ENCODE data around the gene NOS3. TPM values are rescaled to one million over a fixed set of nuclear protein-coding genes. Genes with fewer than 3 reads are reported as not detected.

NOS3 gene
- total and polyA plus RNA-seq, 2 of the 13 experiments (the other 11 are each of a cell fraction or from before 2014, with no cell fraction given): 3.7 to 7.5 TPM

DNA sequence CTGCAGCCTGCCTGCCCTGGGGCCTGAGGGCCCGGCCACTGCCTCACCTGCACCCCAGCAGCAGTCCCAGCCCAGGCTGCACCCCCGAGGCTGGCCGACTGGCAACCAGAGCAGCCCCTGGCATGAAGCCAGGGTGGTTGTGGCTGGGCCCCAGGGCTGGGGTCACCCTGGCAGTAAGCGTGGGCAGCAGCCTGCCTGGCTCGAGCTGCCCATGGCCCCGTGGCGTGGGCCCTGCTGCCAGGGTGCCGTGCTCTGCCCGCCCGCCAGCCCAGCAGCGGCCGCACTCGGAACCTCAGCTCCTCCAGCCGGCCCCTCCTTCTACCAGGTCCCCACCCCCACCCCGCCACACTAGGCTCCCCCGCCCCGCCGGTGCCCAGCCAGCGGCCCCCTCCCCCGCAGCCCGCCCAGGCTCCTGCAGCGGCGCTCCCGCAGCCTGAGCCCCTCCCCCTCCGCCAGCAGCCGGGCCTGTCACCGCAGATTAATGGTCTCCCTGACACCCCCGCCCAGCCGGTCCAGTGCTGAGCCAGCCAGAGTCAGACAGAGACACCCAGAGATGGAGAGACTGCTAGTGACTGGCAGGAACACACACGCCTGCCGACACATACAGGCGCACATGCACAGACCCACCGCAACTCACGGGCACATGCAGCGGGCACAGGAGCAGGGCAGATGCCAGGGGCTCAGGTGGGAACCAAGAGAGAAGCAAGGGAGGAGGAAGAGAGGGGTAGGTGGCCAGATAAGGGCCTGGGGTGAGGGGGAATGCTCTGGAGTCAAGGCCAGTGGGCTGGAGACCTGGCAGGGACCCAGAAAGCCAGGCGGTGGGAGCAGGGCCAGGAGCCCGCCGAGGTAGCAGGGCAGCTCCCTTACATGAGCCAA lies 35.1 kb upstream of the NOS3 start:
- BruUV-seq (replicated peaks): no TSS peak
- no peak overlapping the region for H3K27ac ChIP-seq (ENCODE audit: extremely low read length, insufficient read depth, low read length)
- in situ Hi-C loops (cut with HindIII; ENCODE audit: extremely low pct_ligation_motif_present, low pct_unique_long_range_greater_than_20kb) (no loop called here), intact Hi-C loops (cut with micrococcal nuclease; ENCODE audit: unreplicated experiment) (no loop called here)
- TF ChIP-seq, protein P1, sequence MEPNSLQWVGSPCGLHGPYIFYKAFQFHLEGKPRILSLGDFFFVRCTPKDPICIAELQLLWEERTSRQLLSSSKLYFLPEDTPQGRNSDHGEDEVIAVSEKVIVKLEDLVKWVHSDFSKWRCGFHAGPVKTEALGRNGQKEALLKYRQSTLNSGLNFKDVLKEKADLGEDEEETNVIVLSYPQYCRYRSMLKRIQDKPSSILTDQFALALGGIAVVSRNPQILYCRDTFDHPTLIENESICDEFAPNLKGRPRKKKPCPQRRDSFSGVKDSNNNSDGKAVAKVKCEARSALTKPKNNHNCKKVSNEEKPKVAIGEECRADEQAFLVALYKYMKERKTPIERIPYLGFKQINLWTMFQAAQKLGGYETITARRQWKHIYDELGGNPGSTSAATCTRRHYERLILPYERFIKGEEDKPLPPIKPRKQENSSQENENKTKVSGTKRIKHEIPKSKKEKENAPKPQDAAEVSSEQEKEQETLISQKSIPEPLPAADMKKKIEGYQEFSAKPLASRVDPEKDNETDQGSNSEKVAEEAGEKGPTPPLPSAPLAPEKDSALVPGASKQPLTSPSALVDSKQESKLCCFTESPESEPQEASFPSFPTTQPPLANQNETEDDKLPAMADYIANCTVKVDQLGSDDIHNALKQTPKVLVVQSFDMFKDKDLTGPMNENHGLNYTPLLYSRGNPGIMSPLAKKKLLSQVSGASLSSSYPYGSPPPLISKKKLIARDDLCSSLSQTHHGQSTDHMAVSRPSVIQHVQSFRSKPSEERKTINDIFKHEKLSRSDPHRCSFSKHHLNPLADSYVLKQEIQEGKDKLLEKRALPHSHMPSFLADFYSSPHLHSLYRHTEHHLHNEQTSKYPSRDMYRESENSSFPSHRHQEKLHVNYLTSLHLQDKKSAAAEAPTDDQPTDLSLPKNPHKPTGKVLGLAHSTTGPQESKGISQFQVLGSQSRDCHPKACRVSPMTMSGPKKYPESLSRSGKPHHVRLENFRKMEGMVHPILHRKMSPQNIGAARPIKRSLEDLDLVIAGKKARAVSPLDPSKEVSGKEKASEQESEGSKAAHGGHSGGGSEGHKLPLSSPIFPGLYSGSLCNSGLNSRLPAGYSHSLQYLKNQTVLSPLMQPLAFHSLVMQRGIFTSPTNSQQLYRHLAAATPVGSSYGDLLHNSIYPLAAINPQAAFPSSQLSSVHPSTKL (CRISPR knock-in tag; IDR thresholded peaks at IDR 0.05): no peak
- TF ChIP-seq EP300 (IDR thresholded peaks at IDR 0.05; ENCODE audit: low read depth in 2 of 2, low read length in 2 of 2) (no peak), EP300 (CRISPR knock-in tag; IDR thresholded peaks at IDR 0.05; ENCODE audit: borderline replicate concordance) (no peak), ZNF562 (CRISPR knock-in tag; IDR thresholded peaks at IDR 0.05; ENCODE audit: borderline replicate concordance) (no peak), ATF7-NPFF (CRISPR knock-in tag; IDR thresholded peaks at IDR 0.05; ENCODE audit: low read depth) (no peak), MYC (CRISPR knock-in tag; IDR thresholded peaks at IDR 0.05; ENCODE audit: borderline replicate concordance) (no peak), ONECUT2 (CRISPR knock-in tag; IDR thresholded peaks at IDR 0.05) (no peak), KLF16 (CRISPR knock-in tag; IDR thresholded peaks at IDR 0.05) (no peak), ZSCAN31 (CRISPR knock-in tag; IDR thresholded peaks at IDR 0.05; ENCODE audit: low read depth) (no peak), ZZZ3 (CRISPR knock-in tag; IDR thresholded peaks at IDR 0.05; ENCODE audit: borderline replicate concordance) (no peak), PRPF4 (IDR thresholded peaks at IDR 0.05; ENCODE audit: low read depth, low read length, poor library complexity, severe bottlenecking) (no peak), NFYC (CRISPR knock-in tag; IDR thresholded peaks at IDR 0.05) (no peak), NFKB2 (CRISPR knock-in tag; IDR thresholded peaks at IDR 0.05; ENCODE audit: borderline replicate concordance) (no peak), ZNF670 (CRISPR knock-in tag; IDR thresholded peaks at IDR 0.05; ENCODE audit: borderline replicate concordance) (no peak), NFE2L2 (IDR thresholded peaks at IDR 0.05; ENCODE audit: low read length) (no peak), ZBTB8A (CRISPR knock-in tag; IDR thresholded peaks at IDR 0.05; ENCODE audit: borderline replicate concordance, low read depth) (no peak), MXD4 (CRISPR knock-in tag; IDR thresholded peaks at IDR 0.05) (no peak)
- TF ChIP-seq, protein P2, sequence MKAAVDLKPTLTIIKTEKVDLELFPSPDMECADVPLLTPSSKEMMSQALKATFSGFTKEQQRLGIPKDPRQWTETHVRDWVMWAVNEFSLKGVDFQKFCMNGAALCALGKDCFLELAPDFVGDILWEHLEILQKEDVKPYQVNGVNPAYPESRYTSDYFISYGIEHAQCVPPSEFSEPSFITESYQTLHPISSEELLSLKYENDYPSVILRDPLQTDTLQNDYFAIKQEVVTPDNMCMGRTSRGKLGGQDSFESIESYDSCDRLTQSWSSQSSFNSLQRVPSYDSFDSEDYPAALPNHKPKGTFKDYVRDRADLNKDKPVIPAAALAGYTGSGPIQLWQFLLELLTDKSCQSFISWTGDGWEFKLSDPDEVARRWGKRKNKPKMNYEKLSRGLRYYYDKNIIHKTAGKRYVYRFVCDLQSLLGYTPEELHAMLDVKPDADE (CRISPR knock-in tag; IDR thresholded peaks at IDR 0.05): no peak
- FAIRE-seq: no peak
- no peak for DNase-seq (ENCODE audit: low spot score)
- no peak for ATAC-seq
- no peak overlapping the region for H3K9ac ChIP-seq (ENCODE audit: insufficient read depth, low read depth, low read length)
- WGBS (ENCODE audit: low lambda C conversion rate): 39% methylated on average over 17 of the region's 38 CpGs
- no peaks in the 10 kb centered on the region for H4K20me1 ChIP-seq (ENCODE audit: insufficient read depth, low read length)
- H3K4me2 ChIP-seq (ENCODE audit: low read depth, low read length): no peak overlapping the region
- CTCF ChIA-PET (ENCODE audit: low intra/inter-chr PET ratio, low total read pairs): no interaction called here
- no peak overlapping the region for H3K4me3 ChIP-seq (replicated peaks in 1 of 3; ENCODE audit: insufficient read depth in 1 of 3, low read depth in 2 of 3, low read length in 3 of 3)
- peaks cover 12 to 37% of the 10 kb centered on the region in 2 experiments; a peak in 3 of 5 replicates for H3K27me3 ChIP-seq (ENCODE audit: control insufficient read depth in 1 of 2, insufficient read depth in 2 of 2, low read length in 2 of 2)
- H3K9me3 ChIP-seq (ENCODE audit: low read length): no peaks in the 10 kb centered on the region
- no peak overlapping the region for H2AFZ ChIP-seq (ENCODE audit: low read length)
- H3K79me2 ChIP-seq (ENCODE audit: insufficient read depth, low read length): no peaks in the 10 kb centered on the region
- H3K4me1 ChIP-seq (ENCODE audit: insufficient read depth, low read length): no peaks in the 10 kb centered on the region
- POLR2A ChIA-PET: no interaction called here
- no peaks in the 10 kb centered on the region for H3K36me3 ChIP-seq (replicated peaks in 1 of 2; ENCODE audit: control insufficient read depth in 1 of 2, insufficient read depth in 2 of 2, low read length in 2 of 2)
